HT-29 (cell line): Measurements from ENCODE around the gene DDR1. TPM values are rescaled to one million over a fixed set of nuclear protein-coding genes. Genes with fewer than 3 reads are reported as not detected.

Experiments
- DNase-seq: peaks from one replicate; pipeline ENCODE4 v3.0.0-alpha.2; 2015; ENCODE audit warnings: low spot score
- total RNA-seq: library from RNA; depleted of rRNA; stranded (reverse); fragments of >200 nt; shearing (Covaris generic); gene quantifications from 2 replicates; pipeline ENCODE4 v1.2.3, GENCODE V29; 2014

Gene DDR1
- total RNA-seq, 1 experiment from 2014 or later: 158 TPM

DNA sequence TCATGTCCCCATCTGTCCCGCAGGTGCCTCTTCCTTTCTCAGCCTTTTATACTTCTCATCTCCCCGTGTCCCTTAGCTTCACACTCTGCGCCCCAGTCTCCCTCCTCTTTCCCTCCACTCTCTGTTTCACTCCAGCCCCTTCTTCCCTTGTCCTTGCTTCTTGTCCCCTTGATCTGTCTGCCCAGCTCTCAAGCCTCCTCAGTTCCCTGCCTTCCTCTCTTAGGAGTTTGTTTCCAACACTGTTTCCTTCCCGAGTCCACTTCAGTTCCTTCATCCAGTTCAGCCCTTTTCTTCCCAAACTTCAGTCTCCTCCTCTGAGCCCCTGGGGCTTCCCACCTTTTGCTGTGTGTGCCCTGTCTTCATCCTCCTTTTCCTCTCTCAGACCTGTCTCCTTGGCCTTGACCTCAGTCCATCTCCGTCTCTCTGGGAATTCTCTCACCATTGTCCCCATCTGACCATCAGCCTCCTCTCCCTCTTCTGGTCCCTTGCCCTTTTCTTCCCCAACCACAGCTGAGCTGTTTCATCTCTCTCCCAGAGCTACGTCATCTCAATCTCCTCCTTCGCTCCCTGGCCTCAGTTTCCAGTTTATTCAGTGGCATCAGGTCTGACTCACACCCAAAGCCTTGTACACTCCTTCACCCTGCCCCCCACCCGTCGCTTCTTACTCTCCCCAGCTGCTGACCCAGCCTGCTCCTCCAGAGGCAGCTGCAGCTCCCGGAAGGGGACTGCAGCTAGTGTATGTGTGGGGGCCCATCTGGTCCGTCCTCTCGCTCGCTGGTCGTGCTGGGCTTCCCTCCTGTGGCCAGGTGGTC lies 2.7 kb upstream of the DDR1 start:
- no peak for DNase-seq

DNA sequence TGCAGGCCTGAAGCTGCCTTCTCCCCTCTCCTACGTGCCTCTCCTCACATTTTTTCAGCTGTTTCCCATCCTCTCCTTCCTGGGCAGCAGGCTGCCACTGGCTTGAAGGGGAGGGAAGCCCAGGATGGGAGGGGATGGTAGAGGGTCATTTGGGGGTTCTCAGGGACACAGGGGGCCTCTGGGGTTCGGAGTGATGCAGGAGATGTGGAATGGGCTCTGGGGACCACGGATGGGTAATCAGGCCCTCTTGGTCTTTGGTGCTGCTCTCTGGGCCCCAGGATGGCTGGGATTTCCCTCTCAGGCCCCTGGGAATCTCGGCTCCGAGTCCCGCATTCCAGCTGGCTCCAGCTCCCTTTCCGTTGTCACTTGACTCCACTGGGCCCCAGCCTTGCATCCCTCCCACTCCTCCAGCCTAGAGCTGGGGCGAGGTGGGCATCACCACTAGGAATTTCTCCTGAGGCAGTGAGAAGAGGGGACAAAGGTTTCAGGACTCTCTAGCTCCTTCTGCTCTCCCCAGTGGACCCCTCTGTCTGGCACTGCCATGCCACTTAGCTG lies 2.0 kb upstream of the DDR1 start:
- DNase-seq: no peak

DNA sequence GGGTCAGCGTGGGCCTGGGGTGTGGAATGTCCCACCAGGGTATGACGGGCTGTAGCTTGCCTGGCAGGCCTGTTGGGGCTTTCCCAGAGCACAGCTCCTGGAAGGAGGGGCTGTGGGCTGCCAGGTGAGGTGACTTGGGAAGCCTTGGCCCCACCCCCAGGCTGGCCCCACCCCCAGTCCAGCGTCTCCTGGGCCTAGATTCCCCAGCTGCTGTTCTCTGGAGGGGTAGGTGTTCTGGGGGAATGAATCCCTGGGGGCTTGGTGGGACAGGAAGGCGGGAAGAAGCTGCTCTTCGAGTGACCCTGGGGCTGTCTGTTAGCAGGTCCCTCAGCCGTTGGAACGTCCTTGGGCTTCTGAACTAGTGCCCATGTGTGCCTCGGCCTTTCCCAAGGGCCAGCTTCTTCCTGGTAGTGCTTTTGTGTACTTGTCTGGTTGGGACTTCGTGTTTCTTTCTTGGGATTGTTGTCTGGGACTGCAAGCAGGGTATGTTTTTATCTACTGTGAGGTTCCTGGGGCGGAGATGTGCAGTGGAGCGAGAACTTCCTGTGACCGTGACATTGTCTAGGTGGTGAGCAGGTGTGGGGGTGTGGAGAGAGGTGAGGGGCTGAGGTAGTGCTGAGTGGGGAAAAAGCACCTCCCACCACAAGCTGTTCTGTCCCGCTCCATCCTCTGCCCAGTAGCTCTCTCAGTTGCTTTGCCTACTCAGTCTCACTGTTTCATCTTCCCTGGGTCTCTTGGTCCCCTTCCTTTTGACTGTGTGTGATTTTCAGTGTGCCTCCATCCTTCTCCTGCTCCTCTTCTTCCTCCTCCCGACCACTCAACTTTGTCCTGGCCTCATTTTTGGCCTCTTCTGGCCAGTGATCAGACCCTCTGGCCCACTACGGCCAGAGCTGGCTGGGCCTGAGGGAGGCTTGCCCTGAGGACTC lies 1.3 kb upstream of the DDR1 start:
- DNase-seq: peak; percentile 81

DNA sequence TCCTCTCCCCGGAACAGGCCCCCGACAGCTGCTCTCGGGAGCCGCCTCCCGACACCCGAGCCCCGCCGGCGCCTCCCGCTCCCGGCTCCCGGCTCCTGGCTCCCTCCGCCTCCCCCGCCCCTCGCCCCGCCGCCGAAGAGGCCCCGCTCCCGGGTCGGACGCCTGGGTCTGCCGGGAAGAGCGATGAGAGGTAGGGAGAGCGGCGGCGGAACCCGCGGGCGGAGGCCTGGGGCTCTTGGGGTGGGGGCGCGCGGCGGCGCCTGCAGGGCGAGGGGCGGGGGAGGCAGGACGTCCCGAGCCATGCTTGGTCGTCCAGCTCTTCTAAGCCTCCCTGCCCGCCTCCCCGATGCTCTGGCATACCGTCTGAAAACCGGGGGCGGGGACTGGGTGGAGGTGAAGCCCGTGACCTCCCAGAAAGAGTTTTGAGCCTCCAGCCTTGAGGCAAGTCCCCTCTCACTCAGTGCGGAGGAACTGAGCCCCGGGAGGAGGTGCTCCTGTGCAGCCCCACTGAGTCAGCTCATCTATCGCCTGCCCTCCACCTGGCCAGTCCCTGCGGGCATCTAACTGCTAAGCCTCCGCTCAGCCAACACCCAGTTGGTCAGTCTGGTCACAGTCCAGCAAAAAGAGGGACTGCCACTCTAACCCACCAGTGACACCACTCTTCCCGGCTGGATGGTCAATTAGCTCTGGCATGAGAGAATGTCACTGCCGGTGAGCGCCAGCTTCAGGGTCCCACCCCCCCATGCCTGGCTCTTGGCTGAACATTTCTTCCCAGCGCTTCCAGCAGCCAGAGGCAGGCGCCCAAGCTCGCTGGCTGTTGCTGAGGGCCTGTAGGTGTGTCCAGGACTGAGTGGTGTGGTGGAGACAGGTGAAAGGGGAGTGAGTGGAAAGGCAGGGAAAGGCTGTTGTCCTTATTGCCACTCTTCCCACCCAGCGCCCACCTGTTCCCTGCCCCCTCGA lies 482 bp downstream of the DDR1 start:
- peak; percentile 66 for DNase-seq

DNA sequence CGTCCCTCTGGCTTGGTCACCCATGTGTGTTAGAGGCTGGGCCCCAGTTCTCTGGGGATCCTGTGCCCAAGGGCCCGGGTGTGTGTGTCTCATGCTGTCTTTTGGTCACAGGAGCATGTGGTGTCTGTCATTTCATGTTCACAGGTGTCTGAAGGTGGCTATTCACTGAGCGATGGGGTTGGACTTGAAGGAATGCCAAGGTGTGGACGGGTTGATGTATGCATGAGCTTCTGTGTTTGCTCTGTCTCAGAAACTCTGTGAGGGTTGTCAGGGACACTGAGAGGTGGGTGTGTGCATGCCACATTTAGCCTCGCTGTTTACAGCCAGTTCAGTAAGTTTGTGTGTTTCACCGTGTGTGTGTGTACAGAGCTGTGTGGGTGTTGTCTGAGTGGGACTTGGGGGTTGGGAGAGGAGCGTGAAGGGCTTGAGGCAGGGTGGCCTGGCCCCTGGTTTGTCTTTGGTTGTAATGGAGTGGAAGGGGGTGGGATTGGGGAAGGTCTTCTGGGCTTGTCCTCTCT lies 1.2 kb downstream of the DDR1 start:
- DNase-seq: peak; percentile 87

DNA sequence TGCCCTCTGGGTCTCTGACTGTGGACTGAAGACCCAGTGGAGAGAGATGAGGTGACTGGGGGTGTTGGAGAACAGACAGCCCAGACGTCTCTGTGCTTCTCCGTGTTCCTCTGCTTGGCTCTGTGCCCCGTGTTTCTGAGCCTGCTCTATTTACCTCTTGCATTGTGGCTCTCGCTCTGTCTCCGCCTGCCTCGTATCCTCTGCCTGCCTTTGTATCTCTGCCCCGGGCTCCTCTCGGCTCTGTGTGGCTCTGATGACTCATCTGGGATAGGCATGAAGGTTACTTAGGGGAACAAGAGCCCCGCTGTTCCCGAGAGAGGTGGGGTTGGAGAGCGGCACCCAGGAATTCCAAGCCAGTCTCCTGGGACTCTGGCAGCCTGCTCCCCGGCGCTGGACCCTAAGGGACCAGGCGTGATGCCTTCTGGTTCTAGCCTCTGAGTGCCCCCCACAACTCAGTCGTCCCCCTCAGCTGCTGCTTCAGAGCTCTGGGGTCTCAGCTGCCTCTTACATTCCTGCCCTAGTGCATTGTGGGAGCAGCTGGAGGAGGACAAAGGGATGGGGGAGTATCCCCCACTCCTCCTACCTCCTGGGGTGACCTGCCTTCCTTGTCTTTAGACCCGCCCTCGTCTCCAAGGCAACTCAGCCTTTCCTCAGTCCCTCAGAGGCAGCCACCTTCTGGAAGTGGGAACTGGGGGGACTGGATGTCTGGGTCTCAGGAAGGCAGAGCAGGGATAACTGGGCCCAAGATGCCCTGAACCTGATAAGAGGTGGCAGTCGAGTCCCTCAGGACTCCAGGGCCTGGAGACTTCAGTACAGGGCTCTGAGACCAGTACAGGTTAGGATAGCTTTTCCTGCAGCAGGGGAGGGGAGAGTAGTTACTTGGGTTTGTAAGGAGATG lies 1.9 kb downstream of the DDR1 start:
- peak; percentile 90 for DNase-seq

DNA sequence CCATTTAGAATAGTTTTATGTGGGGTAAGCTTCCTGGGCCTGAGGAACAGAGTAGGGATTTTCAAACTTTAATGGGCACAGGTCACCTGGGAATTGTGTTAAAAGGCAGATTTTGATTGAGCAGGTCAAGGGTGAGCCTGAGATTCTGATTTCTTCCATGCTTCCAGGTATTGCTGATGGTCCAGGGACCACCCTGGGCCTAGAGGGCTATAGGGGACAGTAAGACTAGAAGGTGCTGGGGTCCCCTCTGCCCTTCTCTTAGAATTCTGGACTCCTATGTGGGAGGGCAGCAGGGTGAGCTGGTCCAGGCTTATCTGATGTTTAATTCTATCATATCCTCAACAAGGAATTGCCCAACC lies 2.6 kb downstream of the DDR1 start:
- no peak for DNase-seq

DNA sequence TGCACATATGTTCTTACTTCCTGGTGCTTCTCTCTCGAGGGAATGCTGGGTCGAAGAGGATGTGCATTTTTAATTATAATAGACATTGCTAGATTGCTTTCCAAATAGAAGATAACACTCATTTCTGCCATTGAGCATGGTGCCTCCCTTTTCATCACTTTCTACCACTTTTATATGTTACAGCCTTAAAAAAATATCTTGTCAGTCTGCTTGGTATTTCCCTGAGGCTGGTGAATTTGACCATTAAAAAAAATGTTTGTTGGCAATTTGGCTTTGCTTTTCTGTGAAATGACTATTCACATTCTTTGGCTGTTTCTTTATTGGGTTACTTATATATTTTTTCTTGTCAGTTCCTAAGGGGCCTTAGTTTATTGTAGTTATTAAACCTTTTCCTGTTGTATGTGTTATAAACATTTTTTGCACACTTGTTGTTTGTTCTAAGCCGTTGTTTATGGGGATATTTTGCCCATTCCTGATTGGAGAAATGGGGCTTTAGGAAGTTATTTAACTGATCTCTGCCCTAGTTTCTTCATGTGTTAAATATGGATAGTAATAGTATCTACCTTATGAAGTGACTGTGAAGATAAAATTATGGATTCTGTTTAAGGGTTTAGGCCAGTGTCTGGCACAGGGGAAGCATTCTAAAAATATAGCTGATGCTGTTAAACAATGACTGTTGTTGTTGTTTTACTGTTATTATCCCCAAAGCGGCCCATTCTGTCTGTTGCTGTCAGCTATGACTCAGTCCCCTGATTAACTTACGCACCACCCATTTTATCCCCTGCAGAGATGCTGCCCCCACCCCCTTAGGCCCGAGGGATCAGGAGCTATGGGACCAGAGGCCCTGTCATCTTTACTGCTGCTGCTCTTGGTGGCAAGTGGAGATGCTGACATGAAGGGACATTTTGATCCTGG lies 3.8 kb downstream of the DDR1 start:
- DNase-seq: no peak

DNA sequence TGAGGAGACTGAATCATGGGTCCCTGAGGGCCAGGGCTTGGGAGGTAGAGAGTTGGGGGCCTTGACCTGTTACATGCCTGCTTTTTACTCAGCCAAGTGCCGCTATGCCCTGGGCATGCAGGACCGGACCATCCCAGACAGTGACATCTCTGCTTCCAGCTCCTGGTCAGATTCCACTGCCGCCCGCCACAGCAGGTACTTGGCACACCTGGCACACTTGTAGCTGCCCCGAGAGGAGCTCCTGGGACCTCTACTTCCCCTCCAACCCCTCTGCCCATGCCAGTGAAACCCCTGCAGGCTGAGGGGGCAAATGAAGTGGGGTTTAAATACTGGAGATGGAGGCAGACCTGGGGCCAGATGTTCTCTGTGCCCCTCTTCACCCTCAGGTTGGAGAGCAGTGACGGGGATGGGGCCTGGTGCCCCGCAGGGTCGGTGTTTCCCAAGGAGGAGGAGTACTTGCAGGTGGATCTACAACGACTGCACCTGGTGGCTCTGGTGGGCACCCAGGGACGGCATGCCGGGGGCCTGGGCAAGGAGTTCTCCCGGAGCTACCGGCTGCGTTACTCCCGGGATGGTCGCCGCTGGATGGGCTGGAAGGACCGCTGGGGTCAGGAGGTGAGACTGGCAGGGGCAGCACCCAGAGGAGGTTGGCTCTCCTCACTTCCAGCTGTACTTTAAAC lies 4.6 kb downstream of the DDR1 start:
- DNase-seq: no peak

DNA sequence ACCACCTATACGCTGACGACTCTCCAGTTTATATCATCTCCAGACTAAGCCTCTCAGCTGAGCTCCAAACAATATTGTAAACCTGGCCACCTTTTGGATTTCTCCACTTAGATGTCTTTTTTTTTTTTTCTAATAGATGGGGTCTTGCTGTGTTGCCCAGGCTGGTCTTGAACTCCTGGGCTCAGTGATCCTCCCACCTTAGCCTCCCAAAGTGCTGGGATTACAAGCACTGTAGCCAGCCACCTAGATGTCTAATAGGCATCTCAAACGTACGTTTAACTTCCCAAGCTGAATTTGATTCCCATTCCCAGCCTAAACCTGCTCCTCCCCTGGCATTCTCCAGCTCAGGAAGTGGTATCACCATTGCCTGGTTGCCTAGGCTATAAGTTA lies 5.2 kb downstream of the DDR1 start:
- DNase-seq: no peak

DNA sequence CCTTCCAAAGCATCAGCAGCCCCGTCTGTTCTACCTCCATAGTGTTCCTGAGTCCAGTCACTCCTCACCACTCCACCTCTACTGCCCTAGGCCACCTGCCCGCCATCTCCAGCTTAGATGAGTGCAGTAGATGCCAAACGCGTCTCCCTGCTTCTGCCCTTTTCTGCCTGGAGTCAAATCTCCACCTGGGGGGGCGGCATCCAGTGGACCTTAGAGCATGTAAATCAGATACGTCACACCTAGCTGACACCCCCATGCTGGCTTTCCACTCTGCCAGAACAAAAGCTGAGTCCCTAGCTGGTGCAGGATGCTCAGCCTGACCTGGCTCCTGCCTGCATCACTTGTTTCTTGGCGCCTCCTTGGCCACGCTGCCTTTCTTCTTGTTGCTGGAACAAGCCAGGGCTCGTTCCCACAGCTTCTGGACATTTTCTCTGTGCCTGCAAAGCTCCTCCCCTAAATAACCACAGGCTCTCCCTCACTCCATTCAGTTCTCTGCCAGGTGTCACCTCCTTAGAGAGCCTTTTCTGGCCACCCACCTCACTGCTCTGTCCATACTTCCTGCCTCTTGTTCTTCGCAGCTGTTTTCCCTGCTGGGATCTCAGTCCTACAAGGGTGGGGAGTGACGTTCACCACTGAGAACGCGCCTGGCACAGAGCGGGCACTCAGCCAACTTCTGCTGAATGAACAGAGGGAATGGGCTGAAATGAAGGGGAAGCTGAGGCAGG lies 5.8 kb downstream of the DDR1 start:
- DNase-seq: no peak

DNA sequence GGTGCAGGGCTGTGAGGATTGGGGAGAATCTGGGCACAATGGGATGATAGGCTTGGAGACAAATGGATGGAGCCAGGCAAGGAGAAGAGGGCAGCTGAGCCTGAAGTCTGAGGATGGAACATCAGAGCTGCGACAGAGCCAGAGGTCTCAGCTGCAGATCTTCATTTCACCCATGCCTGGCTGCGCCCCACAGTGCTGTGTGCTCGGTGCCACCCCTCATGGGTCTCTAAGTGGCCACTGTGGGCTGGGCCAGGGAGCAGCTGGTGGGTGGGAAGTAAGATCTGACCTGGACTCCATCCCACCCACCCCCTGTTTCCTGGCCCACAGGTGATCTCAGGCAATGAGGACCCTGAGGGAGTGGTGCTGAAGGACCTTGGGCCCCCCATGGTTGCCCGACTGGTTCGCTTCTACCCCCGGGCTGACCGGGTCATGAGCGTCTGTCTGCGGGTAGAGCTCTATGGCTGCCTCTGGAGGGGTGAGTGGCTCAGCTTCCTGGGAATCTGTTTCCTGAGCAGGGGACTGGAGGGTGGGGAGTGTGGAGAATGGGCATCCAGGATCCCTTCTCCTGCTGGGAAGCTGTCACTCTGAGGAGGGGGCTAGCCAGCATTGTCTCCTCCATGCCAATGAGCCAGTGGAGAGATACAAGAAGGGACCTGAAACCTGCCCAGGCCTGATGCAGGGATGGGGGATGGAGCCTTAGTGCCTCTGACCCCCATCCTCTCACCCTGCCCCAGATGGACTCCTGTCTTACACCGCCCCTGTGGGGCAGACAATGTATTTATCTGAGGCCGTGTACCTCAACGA lies 6.5 kb downstream of the DDR1 start:
- DNase-seq: no peak

DNA sequence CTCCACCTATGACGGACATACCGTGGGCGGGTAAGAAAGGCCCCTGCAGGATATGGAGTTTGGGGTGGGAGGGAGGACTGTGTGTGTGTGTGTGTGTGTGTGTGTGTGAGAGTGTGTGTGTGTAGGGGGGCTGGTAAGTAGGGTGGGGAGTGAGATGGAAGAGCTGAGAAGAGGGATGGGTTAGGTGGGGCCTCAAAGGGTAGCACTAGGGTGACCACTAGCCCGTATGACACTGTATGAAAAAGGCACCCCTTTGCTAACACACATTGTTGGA lies 7.1 kb downstream of the DDR1 start:
- no peak for DNase-seq

DNA sequence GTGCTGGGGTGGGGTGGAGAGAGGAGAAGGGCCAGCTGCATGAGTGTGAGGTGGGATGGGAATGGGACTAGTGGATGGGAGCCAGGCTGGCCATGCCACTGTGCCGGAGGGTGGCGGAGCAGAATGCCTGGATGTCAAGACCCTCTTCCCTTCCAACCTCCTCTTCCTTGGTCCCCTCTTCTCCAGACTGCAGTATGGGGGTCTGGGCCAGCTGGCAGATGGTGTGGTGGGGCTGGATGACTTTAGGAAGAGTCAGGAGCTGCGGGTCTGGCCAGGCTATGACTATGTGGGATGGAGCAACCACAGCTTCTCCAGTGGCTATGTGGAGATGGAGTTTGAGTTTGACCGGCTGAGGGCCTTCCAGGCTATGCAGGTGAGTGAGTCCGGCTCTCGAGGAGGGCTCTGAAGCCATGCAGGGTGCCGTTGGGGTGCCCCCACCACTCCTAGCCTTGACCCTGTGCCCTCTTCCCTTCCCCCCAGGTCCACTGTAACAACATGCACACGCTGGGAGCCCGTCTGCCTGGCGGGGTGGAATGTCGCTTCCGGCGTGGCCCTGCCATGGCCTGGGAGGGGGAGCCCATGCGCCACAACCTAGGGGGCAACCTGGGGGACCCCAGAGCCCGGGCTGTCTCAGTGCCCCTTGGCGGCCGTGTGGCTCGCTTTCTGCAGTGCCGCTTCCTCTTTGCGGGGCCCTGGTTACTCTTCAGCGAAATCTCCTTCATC lies 7.7 kb downstream of the DDR1 start:
- DNase-seq: no peak

DNA sequence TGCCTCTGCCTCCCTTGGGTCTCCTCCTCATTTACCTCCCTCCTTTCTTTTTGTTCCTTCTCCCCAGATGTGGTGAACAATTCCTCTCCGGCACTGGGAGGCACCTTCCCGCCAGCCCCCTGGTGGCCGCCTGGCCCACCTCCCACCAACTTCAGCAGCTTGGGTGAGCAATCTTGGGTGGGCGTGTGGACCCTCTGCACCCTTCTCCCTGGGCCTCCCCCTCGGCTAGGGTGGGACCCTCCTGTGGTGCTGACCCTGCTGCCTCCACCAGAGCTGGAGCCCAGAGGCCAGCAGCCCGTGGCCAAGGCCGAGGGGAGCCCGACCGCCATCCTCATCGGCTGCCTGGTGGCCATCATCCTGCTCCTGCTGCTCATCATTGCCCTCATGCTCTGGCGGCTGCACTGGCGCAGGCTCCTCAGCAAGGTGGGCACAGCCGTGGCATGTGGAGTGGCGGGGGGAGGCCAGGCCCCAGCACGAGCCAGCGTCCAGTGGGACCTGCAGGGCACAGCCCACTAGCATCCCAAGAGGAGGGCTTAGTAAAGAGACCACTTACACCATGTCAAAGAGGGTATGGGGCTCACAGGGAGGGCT lies 8.8 kb downstream of the DDR1 start:
- DNase-seq: no peak

DNA sequence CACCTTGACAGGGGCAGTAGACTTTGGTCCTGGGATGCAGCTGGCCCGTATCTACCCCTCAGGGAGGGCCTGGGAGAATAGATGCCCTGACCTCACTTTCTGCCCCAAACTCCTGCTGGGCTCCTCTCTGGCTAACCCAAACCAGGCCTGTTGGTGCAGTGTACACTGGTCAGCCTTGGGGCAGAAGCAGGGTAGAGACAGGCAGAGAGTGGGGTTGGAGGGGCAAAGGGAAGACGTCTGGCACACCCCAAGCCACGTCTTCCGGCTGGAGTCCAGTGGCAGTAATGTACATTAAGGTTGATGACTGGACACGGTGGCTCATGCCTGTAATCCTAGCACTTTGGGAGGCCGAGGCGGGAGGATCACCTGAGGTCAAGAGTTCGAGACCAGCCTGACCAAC lies 9.3 kb downstream of the DDR1 start:
- DNase-seq: no peak
